Activated CD4-positive, alpha-beta T cell treated with anti-CD3 and anti-CD28 coated beads for 48 hours (primary cell): ENCODE data around the gene ADGRG7.

Experiments
- DNase-seq: peaks from one replicate; pipeline ENCODE4 v3.0.0-alpha.2; 2020

Gene ADGRG7

DNA sequence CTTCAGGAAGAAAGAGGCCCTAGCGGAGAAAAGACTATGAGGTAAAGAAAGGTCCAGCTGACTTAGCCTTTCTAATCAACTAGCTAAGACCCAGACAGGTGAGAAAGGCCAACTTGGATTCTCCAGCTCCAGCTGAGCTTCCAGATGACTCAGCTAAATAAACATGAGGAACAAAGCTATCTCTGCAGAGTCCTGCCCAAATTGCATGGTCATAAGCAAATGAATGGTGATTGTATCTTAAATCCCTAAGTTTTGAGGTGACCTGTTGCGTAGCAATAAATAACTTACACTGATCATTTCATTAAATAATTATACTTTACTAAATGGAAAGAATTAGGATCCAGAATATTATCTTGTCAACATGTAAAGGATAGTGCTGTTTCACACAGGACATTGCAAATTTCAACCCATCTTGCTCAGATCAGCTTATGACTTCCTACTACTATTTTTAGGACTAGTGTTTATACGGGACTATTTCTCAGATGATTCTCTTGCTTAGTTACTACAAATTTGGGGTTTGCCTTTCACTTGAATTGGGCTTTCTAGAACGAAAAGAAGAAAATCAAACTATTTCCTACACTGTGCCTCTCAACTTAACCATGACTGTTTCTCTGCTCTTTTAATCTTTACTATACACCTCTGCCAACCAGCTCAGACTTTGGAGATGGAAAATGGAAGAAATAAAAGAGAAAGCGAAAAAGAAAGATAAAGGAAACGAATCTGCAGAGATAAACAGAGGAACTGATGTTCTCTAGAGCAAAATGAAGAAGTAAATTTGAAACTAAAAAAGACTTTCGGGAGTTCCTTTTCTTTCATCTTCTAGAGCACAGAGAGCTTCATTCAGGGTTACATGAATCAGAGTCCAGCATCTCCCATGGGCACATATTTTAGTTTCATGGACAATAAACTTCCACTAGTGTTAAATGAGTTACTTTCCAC, 6.6 kb upstream of the ADGRG7 start:
- no peak for DNase-seq

DNA sequence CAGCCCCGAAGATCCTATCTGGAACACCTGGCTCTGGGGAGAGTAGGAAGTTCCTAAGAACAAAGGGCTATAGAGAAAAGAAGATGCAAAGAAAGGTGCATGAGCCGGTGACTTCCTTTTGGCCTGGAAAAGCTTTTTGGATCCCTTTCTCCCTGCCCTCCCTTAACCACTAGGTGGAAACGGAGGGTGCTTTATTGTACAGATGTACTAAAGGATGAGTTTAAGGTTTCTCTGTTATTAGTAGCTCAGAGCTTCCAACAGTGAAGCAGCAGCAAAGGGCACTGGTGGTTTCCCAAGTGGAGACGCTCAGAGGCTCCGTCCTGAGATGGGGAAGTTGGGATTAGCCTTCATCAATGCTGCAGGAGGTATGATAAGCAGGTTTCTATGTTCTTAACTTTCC, 5.9 kb upstream of the ADGRG7 start:
- no peak for DNase-seq

GRCh38 chr3:100605358-100605757, 4.0 kb upstream of the ADGRG7 start:
- no peak for DNase-seq

GRCh38 chr3:100606894-100607512, 2.4 kb upstream of the ADGRG7 start:
- DNase-seq: no peak

- DNase-seq: no peak
Measured at GRCh38 chr3:100609963-100610362, 562 bp downstream of the ADGRG7 start.

DNA sequence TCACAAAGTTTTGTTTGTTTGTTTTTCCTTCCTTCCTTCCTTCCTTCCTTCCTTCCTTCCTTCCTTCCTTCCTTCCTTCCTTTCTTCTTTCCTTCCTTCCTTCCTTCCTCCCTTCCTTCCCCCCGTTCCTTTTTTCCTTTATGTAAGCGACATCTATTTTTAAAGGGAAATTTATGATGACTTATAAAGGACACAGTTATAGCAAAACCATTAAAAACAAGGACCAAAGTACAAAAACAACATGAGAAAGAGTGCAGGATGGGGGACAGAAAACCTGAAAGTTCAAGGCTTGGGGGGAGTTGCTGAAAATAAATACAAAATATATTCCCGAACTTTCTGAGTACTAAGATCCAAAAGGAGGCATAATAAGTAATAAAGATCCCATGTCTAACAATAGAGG, 1.8 kb downstream of the ADGRG7 start:
- DNase-seq: no peak

GRCh38 chr3:100613721-100614390, 4.5 kb downstream of the ADGRG7 start:
- no peak for DNase-seq

GRCh38 chr3:100614941-100615340, 5.5 kb downstream of the ADGRG7 start:
- DNase-seq: no peak

DNA sequence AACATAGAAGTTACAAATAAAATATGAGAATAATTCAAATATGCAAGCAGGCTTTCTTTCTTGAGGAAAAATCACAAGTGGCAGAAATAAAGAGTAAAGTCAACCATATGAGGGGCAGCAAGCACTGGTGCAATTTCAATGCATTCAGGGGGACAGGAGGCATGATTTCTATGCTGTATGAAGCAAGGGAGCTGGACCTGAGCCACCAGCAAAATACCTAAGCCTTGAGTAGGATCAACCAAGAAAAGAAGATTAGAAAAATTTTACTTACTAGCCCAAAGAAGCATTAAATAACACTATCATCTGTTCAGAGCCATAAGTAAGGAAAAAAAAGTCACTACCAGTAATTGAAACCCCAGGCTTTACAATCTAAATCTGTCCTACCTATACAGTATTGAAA, 6.3 kb downstream of the ADGRG7 start:
- no peak for DNase-seq

DNA sequence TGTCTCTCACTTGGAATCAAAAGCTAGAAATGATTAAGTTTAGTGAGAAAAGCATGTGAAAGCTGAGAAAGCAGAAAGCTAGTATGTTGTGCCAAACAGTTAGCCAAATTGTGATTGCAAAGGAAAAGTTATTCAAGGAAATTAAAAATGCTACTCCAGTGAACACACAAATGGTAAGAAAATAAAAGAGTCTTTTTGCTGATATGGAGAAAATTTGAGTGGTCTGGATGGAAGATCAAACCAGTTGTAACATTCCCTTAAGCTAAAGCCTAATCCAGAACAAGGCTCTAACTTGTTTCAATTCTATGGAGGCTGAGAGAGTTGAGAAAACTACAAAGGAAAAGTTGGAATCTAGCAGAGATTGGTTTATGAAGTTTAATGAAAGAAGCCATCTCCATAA, 11.8 kb downstream of the ADGRG7 start:
- DNase-seq: no peak

DNA sequence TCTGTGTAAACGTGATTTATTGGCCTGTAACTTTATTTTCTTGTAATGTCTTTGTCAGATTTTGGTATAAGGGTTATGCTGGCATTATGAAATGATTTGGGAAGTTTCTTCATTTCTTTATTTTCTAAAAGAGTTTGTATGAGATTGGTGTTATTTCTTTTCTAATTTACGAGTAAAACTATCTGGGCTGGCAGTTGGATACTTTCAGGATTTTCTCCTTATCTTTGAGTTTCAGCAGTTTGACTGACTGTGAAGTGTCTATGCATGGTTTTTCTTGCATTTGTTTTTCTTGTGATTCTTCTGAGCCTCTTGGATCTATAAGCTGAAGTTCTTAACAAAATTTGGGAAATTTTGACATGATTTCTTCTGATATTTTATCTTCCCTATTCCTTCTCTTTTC, 18.1 kb downstream of the ADGRG7 start:
- no peak for DNase-seq

GRCh38 chr3:100629421-100630127, 20.2 kb downstream of the ADGRG7 start:
- no peak for DNase-seq

DNA sequence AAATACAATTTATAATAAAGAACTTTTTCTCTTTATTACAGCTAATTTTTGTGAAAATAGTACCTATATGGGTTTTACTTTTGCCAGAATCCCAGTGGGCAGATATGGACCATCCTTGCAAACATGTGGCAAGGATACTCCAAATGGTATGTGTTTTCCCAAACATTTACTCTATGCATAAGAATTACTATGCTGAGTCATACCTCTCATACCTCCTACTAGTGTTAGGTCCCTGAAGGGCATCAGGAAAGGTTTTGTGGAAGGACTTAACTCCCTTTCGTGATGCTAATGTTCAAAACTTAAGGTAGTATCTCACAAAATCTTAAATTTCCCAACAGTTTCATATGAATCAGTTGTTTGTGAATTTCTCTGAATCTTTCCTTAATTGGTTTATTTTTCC, 21.3 kb downstream of the ADGRG7 start:
- no peak for DNase-seq

- DNase-seq: no peak
Measured at GRCh38 chr3:100631236-100631635, 21.8 kb downstream of the ADGRG7 start.

DNA sequence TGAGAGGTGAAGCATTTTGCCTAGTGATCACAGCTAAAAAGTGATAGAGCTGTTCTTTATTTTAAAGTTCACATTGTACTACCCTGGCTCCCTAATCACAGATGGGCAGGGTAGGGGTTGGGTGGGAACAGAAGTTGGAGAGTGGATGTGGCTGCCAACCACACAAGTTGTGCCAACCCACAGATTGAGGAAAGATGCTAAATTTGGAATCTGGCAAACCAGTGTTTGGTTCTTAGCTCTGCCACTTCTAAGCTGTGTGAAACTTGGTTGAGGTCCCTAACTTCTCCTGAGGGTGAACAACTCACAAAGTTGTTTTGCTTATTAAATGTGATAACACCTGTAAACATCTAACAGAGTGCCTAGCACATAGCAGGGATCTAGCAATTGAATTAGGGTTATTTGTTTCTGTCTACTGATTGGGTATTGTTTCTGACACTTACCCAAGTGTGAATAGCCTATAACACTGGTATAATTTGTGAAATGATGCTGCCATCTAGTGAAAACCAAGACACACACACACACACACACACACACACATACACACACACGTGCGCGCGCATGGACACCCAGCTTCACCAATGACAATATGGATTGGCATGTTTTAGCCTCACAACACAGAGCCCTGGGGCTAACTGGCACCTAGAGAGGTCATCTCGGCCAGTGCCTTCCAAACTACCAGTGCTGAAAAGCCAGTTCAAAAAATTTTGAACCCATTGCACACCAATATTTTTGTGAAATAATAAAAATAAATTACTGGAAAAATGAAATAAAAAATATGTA, 25.3 kb downstream of the ADGRG7 start:
- DNase-seq: peak; percentile 42

- no peak for DNase-seq
Measured at GRCh38 chr3:100635273-100635701, 25.9 kb downstream of the ADGRG7 start.

DNA sequence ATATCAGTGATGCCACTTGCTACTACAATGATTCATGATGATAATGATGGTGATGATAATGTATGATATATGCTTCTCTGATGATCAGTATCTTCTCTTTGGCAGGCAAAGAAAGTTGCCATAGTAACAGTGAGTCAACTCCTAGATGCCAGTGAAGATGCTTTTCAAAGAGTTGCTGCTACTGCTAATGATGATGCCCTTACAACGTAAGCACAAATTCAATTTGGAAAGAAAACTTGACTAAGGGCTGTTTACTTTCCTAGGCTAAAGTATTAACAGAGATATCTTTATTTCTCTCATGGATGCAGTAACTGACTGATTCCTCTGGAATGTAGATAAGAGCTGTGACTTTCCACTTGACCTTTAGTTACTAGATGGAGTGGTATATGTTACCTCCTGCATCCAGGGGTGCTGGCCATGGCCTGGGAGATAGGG, 27.8 kb downstream of the ADGRG7 start:
- DNase-seq: no peak

- no peak for DNase-seq
Measured at GRCh38 chr3:100640633-100641032, 31.2 kb downstream of the ADGRG7 start.

DNA sequence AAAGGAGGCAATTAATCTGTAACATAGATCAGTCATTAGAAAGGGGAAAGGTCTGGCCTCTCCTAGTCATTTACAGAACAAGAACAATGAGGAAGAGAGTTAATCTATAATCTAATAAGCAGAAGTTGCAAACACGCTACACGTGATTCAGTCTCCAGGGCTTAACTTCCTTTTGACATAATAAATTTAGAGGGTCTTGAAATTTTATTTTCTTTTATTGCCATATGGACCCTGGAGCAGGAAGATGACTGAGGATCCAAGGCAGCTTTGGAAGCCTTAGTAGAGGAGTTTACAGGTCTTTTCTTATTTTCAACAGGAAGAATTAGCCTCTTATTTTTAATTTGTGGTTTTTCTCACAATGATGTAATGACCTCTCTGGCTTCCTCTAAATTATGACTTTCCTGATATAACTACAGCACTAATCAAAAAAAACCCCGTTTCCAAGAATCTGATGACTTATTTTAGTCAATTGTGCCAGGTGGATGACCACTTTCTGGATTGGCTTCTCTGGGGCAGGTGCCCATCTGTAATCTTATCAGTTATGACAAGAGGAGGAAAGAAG, 32.2 kb downstream of the ADGRG7 start:
- no peak for DNase-seq

DNA sequence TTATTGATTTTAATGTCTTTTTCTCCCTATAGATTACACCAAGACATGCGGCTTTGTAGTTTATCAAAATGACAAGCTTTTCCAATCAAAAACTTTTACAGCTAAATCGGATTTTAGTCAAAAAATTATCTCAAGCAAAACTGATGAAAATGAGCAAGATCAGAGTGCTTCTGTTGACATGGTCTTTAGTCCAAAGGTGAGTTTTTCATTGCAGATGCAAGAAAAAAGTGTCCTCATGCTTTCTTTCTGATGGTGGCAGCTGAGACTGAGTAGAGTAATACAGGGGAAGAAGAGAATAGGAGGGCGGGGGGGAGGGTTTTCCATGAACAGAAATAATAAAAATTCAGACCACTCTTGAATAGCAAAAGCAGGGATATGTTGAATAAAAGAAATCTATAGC, 36.5 kb downstream of the ADGRG7 start:
- DNase-seq: no peak

DNA sequence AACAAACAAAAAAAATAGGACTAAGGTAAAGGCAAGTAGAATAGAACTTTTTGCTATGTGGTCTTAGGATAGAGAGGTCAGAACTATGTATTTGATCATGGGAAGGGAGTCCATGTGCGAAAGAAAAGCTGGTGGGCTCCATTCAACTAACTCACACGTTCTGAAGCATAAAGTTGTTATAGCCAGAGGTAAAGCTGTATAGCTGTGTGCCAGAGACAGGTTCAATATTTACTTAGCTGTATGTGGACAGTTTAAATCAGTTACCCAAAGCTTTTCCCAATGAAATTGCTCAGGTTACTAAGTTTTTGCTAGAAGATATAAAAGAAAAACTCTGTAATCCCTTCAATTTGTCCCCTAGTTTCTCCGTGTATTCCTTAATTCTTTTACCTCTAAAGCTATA, 37.8 kb downstream of the ADGRG7 start:
- DNase-seq: no peak

- DNase-seq: no peak
Measured at GRCh38 chr3:100647657-100648056, 38.3 kb downstream of the ADGRG7 start.
